Vagina (tissue), 2 donors: Measurements from ENCODE around the gene KRTAP10-6. TPM values are rescaled to one million over a fixed set of nuclear protein-coding genes. Genes with fewer than 3 reads are reported as not detected.
"Not testable (repeated sequence)": the region's sequence is repeated elsewhere in the genome, so short reads cannot be mapped to it uniquely, and the experiment has no call there.

Source experiments
- DNase-seq, 2 donors: peaks; one replicate each; pipeline ENCODE4 v3.0.0-alpha.2; 2017; ENCODE audit errors: extremely low spot score in 2 of 2
- H3K27ac ChIP-seq: fragments of 200-600 bp; sonication (generic); one replicate; pipeline ENCODE4 v1.5.1; 2019
- H3K27me3 ChIP-seq: fragments of 200-600 bp; sonication (generic); one replicate; pipeline ENCODE4 v1.5.1; 2019
- H3K36me3 ChIP-seq, 2 donors: fragments of 200-600 bp; sonication (generic); one replicate each; pipeline ENCODE4 v1.5.1; 2017 to 2019
- H3K4me1 ChIP-seq: fragments of 200-600 bp; sonication (generic); one replicate; pipeline ENCODE4 v1.5.1; 2019
- H3K4me3 ChIP-seq, 2 donors: fragments of 200-600 bp; sonication (generic); 1 replicate in 1 of 2; 2 replicates in 1 of 2; pipeline ENCODE4 v1.5.1; 2016 to 2019
- H3K9me3 ChIP-seq: fragments of 200-600 bp; sonication (generic); one replicate; pipeline ENCODE4 v1.5.1; 2019
- CTCF ChIP-seq, 3 experiments: fragments of 450-650 bp in 2 of 3; fragments of 200-600 bp in 1 of 3; sonication (generic) in 1 of 3; IDR thresholded peaks; one replicate each; pipeline ENCODE4 v1.5.1; 2017 to 2019; ENCODE audit warnings: antibody characterized with exemption in 3 of 3, mild to moderate bottlenecking in 2 of 3, moderate library complexity in 2 of 3
- POLR2A ChIP-seq, 2 donors: fragments of 450-650 bp; IDR thresholded peaks; one replicate each; pipeline ENCODE4 v1.6.1; 2017; ENCODE audit warnings: antibody characterized with exemption in 2 of 2, mild to moderate bottlenecking in 2 of 2, moderate library complexity in 2 of 2
- POLR2AphosphoS5 ChIP-seq, 2 donors: sonication (generic); formaldehyde crosslinking; IDR thresholded peaks; one replicate each; pipeline ENCODE4 v1.9.0; 2017; ENCODE audit warnings: antibody characterized with exemption in 2 of 2, mild to moderate bottlenecking in 2 of 2, low read depth in 1 of 2; ENCODE audit not compliant: insufficient read depth in 1 of 2
- intact Hi-C: fragments of 100-400 bp; cut with DNase I; formaldehyde crosslinking; loops from one replicate; pipeline ENCODE4 v1.15.1; 2023
- total RNA-seq: library from RNA; depleted of rRNA; stranded (reverse); fragments of >200 nt; gene quantifications from one replicate; pipeline ENCODE4 v1.2.3, GENCODE V29; 2016

The KRTAP10-6 gene
- total RNA-seq, 1 donor from 2014 or later, result not detected

- no peaks in the 10 kb centered on the region for H3K27me3 ChIP-seq
- H3K36me3 ChIP-seq, result no peaks in the 10 kb centered on the region
- peak in 1 of 2 donors; percentile 37 for DNase-seq
- intact Hi-C loops, result no loop called here
- H3K9me3 ChIP-seq, result no peaks in the 10 kb centered on the region
- no peak overlapping the region for H3K4me3 ChIP-seq
- TF ChIP-seq POLR2A (IDR thresholded peaks at IDR 0.05) (no peak), CTCF (IDR thresholded peaks at IDR 0.05) (no peak), POLR2AphosphoS5 (IDR thresholded peaks at IDR 0.05; ENCODE audit: insufficient read depth in 1 of 2, low read depth in 1 of 2) (no peak)
- no peak overlapping the region for H3K27ac ChIP-seq
- no peaks in the 10 kb centered on the region for H3K4me1 ChIP-seq
Measured at GRCh38 chr21:44595524-44595923, 3.2 kb upstream of the KRTAP10-6 start.

GRCh38 chr21:44594406-44594916 lies 2.2 kb upstream of the KRTAP10-6 start:
- peak; percentile 4 to 11 for DNase-seq
- intact Hi-C loops, result no loop called here
- Histone ChIP-seq H3K4me3 (no peak overlapping the region), H3K27me3 (no peaks in the 10 kb centered on the region), H3K36me3 (no peaks in the 10 kb centered on the region), H3K27ac (no peak overlapping the region), H3K4me1 (no peaks in the 10 kb centered on the region), H3K9me3 (no peaks in the 10 kb centered on the region)
- no peak for TF ChIP-seq CTCF (IDR thresholded peaks at IDR 0.05)
- no peak for TF ChIP-seq POLR2A (IDR thresholded peaks at IDR 0.05)
- no peak for TF ChIP-seq POLR2AphosphoS5 (IDR thresholded peaks at IDR 0.05; ENCODE audit: insufficient read depth in 1 of 2, low read depth in 1 of 2)

- peak; percentile 40 to 64 for DNase-seq
Measured at GRCh38 chr21:44593598-44594405, 1.5 kb upstream of the KRTAP10-6 start.

DNA sequence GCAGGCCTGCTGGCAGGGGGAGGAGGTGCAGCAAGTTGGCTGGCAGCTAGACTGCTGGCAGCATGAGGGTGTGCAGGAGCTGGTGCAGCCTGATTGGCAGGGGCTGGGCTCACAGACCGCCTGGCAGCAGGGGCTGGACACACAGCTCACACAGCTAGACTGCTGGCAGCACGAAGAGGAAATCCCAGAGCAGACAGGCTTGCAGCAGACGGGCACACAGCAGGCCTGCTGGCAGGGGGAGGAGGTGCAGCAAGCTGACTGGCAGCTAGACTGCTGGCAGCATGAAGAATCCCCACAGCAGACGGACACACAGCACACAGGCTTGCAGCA lies 539 bp downstream of the KRTAP10-6 start:
- H3K4me1 ChIP-seq, H3K9me3 ChIP-seq, DNase-seq, H3K27me3 ChIP-seq, intact Hi-C loops, H3K4me3 ChIP-seq, H3K27ac ChIP-seq, H3K36me3 ChIP-seq: not testable (repeated sequence)

More at GRCh38 chr21:44593598-44594405, 1.5 kb upstream of the KRTAP10-6 start:
- Histone ChIP-seq H3K27ac (no peak overlapping the region), H3K4me3 (no peak overlapping the region), H3K27me3 (no peaks in the 10 kb centered on the region), H3K36me3 (no peaks in the 10 kb centered on the region), H3K4me1 (no peaks in the 10 kb centered on the region), H3K9me3 (no peaks in the 10 kb centered on the region)
- TF ChIP-seq POLR2AphosphoS5 (IDR thresholded peaks at IDR 0.05; ENCODE audit: insufficient read depth in 1 of 2, low read depth in 1 of 2) (no peak), CTCF (IDR thresholded peaks at IDR 0.05) (no peak), POLR2A (IDR thresholded peaks at IDR 0.05) (no peak)
- intact Hi-C loops, result no loop called here

GRCh38 chr21:44590897-44591800 lies 1.2 kb downstream of the KRTAP10-6 start:
- H3K27me3 ChIP-seq, H3K4me3 ChIP-seq, H3K27ac ChIP-seq, intact Hi-C loops, H3K9me3 ChIP-seq, H3K4me1 ChIP-seq, H3K36me3 ChIP-seq: not testable (repeated sequence)
- peak; percentile 54 to 93 for DNase-seq
